Measurements from ENCODE around the gene AFAP1L1.

The AFAP1L1 gene

DNA sequence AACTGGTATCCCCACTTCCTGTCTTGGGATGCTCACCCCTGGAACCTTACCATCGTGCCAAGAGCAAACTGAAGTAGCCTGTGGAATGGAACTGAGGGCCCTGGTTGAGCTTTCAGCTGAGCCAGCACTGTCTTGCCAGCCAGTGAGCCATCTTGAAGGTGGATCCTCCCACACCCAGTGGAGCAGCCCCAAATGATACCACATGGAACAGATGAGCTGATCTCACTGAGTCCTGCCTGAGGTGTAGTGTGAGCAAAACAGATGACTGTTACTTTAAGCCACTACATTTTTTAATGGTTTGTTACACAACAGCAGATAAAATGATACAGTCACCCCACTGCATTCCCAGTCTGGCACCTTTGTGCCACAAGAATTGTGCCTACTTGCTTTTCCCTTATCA lies 84.0 kb downstream of the AFAP1L1 start:
- no peak for DNase-seq

DNA sequence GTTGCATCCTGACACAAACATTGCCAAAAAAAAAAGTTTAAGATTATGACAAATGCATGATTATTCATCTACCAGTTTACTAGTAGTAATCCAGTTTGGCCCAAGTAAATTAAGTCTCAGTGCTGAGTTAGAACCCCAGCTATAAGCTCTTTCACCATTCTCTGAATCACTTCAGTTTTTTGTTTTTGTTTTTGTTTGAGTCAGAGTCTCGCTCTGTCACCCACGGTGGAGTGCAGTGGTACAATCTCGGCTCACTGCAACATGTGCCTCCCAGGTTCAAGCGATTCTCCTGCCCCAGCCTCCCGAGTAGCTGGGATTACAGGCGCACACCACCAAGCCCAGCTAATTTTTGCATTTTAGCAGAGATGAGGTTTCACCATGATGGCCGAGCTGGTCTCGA lies 84.7 kb downstream of the AFAP1L1 start:
- no peak for DNase-seq

DNA sequence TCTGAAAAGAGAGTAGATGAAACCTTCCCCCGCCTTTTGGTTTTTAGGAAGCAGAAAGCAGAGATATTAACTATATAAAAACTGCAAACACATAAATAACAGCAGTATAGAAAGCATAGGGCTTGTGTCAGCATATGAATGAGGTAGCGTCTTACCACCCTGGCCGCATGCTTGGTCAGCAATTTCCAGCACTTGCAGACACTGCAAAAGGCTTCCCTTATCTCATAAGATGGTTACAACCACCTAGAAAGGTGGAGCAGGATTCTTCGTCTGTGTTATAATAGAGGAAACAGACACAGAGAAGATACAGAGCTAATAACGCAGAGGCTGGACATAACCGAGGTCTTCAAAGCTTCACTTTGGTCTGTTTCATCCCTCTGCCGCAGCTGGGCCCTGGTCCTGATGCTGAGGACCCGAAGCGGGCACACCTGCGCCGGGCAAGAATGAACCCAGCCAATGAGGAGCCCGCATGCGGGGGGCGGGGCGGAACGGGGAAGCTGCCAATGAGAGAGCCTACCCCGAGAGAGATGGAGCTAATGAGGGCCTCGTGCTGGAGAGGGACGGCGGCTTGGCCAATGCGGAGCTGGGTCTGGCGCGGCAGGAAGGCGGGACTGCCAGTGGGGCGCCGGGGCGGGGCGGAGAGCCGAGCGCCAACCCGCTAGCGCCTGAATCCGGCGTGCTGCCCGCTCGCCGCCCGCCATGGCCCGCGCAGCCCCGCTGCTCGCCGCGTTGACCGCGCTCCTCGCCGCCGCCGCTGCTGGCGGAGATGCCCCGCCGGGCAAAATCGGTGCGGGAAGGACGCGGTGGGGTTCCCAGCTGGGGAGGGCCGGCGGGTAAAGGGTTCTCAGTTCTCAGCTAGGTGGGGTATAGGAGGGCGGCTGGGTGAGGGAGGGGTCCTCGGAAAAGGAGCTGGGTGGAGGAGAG lies 86.0 kb downstream of the AFAP1L1 start, which contains the start of gene PCYOX1L:
PCYOX1L (plus strand) TSS at position 677 of the 924 bp plus-strand sequence; CDS start at position 700, 23 bp downstream.
- peak; percentile 87 for DNase-seq

GRCh38 chr5:149358294-149358651 lies 86.6 kb downstream of the AFAP1L1 start:
- no peak for DNase-seq

GRCh38 chr5:149358868-149359495 lies 87.3 kb downstream of the AFAP1L1 start:
- DNase-seq, result no peak

GRCh38 chr5:149360272-149360671 lies 88.6 kb downstream of the AFAP1L1 start:
- no peak for DNase-seq

DNA sequence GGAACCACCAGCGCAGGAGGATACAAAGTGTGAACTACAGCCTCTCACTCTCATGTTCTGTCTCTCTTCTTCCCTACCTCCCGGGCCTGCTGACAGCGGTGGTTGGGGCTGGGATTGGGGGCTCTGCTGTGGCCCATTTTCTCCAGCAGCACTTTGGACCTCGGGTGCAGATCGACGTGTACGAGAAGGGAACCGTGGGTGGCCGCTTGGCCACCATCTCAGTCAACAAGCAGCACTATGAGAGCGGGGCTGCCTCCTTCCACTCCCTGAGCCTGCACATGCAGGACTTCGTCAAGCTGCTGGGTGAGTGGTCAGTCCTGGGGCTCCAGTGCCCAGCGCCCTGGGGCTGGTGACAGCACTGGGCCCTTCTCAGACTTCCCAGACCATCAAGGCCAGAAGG lies 90.9 kb downstream of the AFAP1L1 start:
- no peak for DNase-seq

DNA sequence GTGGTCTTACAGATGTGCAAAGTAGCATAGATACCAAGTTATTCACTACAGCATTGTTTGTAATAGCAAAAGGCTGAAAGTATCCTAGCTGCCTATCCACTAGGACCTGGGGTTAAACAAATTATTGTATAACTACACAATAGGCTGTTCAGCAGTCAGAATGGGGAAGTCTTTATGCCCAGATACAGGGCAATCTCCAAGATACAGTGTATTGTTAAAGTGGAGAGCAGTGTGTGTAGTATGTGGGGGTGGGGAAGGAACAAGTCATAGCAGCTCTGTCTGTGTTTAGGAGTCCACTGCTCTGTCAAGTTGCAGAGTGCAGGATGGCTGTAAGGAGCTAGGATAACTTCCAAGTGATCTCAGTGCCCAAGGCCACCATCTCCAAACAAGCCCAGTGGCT lies 91.7 kb downstream of the AFAP1L1 start:
- DNase-seq, result no peak

GRCh38 chr5:149363936-149364335 lies 92.3 kb downstream of the AFAP1L1 start:
- no peak for DNase-seq

DNA sequence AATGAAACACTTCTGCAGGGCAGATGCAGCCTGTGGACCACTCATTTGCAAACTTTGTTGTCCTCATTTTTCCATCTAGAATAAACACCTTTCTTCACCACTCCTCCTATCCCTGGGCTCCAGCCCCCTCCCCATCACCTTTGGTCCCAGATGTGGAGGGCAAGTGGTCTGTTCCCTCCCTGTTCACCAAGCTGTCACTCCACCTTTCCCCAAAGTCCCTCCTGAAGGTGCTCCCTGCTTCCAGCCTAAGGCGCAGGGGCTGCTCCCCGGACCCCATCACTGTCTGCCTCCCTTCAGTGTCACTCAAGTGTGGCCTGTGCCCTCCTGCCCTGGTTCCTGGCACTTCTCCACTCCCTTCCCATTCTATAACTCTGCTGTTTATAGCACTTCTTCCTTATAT lies 93.1 kb downstream of the AFAP1L1 start:
- DNase-seq, result no peak

DNA sequence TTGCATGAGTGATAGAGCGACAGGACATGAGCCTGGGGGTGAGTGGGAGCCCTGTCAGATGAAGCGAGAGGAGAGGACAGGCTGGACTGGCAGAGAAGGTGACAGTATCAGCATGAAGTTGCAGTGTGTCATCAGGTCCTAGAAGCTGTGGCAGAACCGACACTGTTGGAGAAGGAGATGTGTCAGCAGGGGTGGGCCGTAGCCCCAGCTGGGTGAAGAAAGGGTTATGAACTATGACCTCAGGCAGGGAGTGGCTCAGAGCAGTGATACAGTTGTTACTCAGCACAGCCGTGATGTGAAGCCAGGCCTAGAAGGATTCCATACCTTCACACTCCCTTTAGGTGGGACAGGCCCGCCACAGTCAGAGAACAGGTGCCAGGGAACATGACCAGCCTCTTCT lies 93.8 kb downstream of the AFAP1L1 start:
- no peak for DNase-seq

GRCh38 chr5:149366169-149366729 lies 94.6 kb downstream of the AFAP1L1 start:
- no peak for DNase-seq

DNA sequence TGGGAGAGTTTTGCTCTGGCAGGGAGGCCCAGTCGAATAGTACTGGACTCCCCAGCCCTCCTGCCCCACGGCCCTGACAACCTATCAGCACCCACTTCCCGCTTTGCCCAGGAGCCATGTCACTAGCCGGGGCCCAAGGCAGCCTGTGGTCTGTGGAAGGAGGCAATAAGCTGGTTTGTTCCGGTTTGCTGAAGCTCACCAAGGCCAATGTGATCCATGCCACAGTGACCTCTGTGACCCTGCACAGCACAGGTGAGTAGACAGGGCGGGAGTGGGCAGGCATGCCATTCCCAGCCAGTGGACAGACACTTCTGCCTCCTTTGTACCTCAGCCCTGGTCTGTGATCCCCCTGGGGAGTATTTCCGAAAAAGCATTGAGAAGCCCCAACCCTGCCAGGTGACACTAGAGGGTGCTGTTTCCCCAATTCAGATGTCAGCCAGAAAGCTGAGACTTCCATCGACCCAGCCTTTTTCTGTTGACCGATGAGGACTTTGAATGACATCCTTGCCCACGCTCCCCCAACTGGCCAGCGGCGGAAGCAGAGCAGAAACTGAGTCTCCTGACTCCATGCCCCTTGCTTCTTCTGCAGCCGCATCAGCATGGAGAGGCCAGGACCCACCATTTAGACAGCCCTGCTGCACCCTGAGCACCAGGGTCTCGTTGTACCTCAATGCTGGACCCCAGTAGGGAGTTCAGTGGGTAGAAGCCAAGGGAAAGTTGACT lies 95.8 kb downstream of the AFAP1L1 start:
- DNase-seq, result peak; percentile 60

GRCh38 chr5:149367972-149368645 lies 96.5 kb downstream of the AFAP1L1 start:
- DNase-seq, result no peak

GRCh38 chr5:149370878-149371277 lies 99.2 kb downstream of the AFAP1L1 start:
- DNase-seq, result no peak

DNA sequence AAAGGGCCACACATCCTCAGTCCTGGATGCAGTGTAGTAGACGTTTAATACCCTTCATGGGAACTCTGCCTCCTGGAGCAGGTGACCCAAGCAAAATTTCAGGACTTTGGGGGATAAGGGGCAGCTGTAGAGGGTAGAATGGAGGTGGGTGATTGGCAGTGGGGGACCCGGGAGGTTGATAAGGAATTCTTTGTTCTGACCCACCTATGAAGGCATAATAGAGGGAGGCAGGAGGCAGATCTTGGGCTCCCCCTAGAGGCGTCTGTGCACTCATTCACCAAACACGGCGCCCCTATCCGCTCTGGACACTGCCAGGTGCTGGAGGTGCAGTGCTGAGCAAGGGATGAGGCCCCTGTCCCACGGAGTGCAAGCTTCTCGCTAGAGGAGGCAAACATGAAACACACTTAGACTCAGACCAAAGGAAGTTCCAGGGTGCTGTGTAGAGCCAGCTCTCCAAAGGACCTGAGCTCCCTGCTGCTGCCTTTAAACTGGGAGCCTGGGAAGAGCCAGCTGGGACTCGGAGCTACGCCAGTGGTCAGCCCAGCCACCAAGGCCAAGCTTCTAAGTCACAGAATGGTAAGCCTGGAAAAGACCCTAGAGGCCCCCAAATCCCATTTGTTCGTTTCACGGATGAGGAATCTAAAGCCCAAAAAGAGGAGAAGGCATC lies 99.8 kb downstream of the AFAP1L1 start:
- DNase-seq, result peak; percentile 58

- no peak for DNase-seq
Measured at GRCh38 chr5:149372076-149372795, 100.6 kb downstream of the AFAP1L1 start.

DNA sequence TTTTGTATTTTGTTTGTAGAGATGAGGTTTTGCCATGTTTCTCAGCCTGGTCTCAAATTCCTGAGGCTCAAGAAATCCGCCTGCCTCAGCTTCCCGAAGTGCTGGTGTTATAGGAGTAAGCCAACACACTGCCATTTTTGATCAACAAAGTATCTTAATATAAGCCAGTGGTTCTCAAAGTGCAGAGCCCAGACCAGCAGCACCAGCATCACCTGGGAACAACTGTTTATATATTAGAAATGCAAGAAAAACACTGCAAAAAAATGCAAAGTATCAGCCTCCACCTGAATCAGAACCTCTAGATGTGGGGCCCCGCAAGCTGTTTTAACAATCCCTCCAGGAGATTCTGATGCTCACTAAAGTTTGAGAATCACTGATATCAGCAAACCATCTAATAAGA lies 101.3 kb downstream of the AFAP1L1 start:
- no peak for DNase-seq

- DNase-seq, result no peak
Measured at GRCh38 chr5:149374303-149374702, 102.6 kb downstream of the AFAP1L1 start.

GRCh38 chr5:149374801-149375200 lies 103.1 kb downstream of the AFAP1L1 start:
- DNase-seq, result no peak

GRCh38 chr5:149375434-149375833 lies 103.8 kb downstream of the AFAP1L1 start:
- DNase-seq, result no peak
